Measurements from ENCODE around the gene TEDC1. TPM values are rescaled to one million over a fixed set of nuclear protein-coding genes. Genes with fewer than 3 reads are reported as not detected.

TEDC1 gene
- total RNA-seq, 1 experiment from 2014 or later = 26.2 TPM

DNA sequence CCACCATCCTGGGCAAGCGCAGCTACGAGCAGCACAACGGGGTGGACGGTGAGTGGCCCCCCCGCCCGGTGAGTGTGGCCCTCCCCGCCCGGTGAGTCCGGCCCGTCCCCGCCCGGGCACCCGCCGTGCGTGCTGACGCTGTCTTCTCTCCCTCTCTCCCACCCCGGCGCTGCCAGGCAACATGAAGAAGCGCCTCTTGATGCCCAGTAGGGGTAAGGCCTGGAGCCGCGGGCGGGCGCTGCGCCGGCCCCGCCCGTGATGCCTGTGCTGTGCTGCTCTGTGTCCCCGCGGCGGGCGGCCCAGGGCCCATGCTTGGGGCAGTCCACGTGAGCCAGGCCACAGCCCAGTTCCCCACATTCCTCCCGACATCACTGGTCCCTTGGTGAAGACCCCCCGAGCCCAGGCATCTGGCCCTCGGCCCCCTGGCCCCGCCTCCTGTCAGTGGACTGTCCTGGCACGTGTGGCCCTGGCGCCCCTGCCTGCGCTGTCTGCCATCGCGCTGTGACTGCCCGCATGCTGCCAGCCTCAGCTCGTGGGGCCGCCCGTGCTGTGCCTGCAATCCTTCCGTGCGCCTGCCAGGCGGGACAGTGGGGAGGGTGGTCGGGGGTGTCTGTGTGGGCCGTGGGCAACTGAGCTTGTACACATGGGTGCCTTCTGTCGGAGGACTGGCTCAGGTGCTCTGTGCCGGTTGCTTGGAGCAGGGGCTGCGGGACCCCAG lies 24.4 kb upstream of the TEDC1 start:
- H3K9me3 ChIP-seq (ENCODE audit: control insufficient read depth, low read depth, low read length) = no peaks in the 10 kb centered on the region
- no peaks in the 10 kb centered on the region for H4K20me1 ChIP-seq (ENCODE audit: control insufficient read depth, insufficient read depth, insufficient read length)
- no peak overlapping the region for H3K56ac ChIP-seq (ENCODE audit: insufficient read length, low read depth, low read length)
- Mint-ChIP-seq H3K36me3 (ENCODE audit: insufficient read depth in 1 of 3, low read depth in 3 of 3) (peaks cover 10 to 32% (median 28%) of the 10 kb centered on the region in 3 experiments; a peak in 6 of 7 replicates), H3K27ac (no peak overlapping the region), H3K4me3 (no peak overlapping the region), H3K9me3 (no peaks in the 10 kb centered on the region), H3K4me1 (peaks cover 2 to 10% of the 10 kb centered on the region in 2 experiments; a peak in 2 of 4 replicates), H3K27me3 (ENCODE audit: low read depth) (no peaks in the 10 kb centered on the region)
- no peak overlapping the region for H2BK120ac ChIP-seq (ENCODE audit: low read depth, low read length, poor library complexity, severe bottlenecking)
- no peak overlapping the region for H3K9ac ChIP-seq (ENCODE audit: extremely low read depth, insufficient read length, low read length)
- H3K23ac ChIP-seq (ENCODE audit: insufficient read length, low read depth, low read length) = no peak overlapping the region
- no peak overlapping the region; the same call in 1 of the 2 replicates for H3K14ac ChIP-seq (ENCODE audit: insufficient read depth, low read length)
- H4K5ac ChIP-seq (ENCODE audit: insufficient read length, low read depth, low read length) = no peak overlapping the region
- no peak overlapping the region for H3K27ac ChIP-seq (ENCODE audit: insufficient read length, low read depth, low read length)
- no peak for DNase-seq
- H3K4ac ChIP-seq (ENCODE audit: low read depth, low read length) = no peak overlapping the region
- no peaks in the 10 kb centered on the region for H3K79me2 ChIP-seq (ENCODE audit: insufficient read depth, low read length)
- H2BK5ac ChIP-seq (ENCODE audit: insufficient read length, low read length) = no peak overlapping the region
- no peak overlapping the region for H3K18ac ChIP-seq (ENCODE audit: insufficient read length, low read depth, low read length)
- H4K8ac ChIP-seq (replicated peaks; ENCODE audit: insufficient read length, low read depth, low read length) = no peak overlapping the region
- no CpG with 5 or more reads among the region's 53 CpGs for WGBS (ENCODE audit: extremely low coverage, insufficient read length, low lambda C conversion rate)
- H2AK5ac ChIP-seq (ENCODE audit: insufficient read length, low read length) = no peak overlapping the region
- no peak overlapping the region for H4K91ac ChIP-seq (ENCODE audit: insufficient read length, low read depth, low read length)
- no peaks in the 10 kb centered on the region for H3K79me1 ChIP-seq (ENCODE audit: insufficient read depth, low read depth, low read length, poor library complexity, severe bottlenecking)
- TF ChIP-seq, protein P1, sequence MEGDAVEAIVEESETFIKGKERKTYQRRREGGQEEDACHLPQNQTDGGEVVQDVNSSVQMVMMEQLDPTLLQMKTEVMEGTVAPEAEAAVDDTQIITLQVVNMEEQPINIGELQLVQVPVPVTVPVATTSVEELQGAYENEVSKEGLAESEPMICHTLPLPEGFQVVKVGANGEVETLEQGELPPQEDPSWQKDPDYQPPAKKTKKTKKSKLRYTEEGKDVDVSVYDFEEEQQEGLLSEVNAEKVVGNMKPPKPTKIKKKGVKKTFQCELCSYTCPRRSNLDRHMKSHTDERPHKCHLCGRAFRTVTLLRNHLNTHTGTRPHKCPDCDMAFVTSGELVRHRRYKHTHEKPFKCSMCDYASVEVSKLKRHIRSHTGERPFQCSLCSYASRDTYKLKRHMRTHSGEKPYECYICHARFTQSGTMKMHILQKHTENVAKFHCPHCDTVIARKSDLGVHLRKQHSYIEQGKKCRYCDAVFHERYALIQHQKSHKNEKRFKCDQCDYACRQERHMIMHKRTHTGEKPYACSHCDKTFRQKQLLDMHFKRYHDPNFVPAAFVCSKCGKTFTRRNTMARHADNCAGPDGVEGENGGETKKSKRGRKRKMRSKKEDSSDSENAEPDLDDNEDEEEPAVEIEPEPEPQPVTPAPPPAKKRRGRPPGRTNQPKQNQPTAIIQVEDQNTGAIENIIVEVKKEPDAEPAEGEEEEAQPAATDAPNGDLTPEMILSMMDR (conservative IDR thresholded peaks at IDR 0.05) = no peak
- no peak overlapping the region for H2BK20ac ChIP-seq (ENCODE audit: low read depth, low read length, poor library complexity, severe bottlenecking)
- H2BK12ac ChIP-seq (ENCODE audit: insufficient read length, low read depth, low read length) = no peak overlapping the region
- no peak overlapping the region for H3K4me2 ChIP-seq (ENCODE audit: insufficient read depth, insufficient read length, low read length)
- no peak overlapping the region for H2BK15ac ChIP-seq (ENCODE audit: low read depth, low read length)
- H3K4me1 ChIP-seq (ENCODE audit: insufficient read depth, low read length) = no peaks in the 10 kb centered on the region; the same call in 1 of the 2 replicates
- no peak overlapping the region for H3T11ph ChIP-seq (ENCODE audit: low read length)
- no peaks in the 10 kb centered on the region for H3K23me2 ChIP-seq (ENCODE audit: insufficient read length, low read depth, low read length, poor library complexity, severe bottlenecking)
- no peaks in the 10 kb centered on the region for H3K27me3 ChIP-seq (ENCODE audit: insufficient read depth, low read length)
- H2AFZ ChIP-seq (ENCODE audit: low read length) = no peak overlapping the region

Measured in H9 (cell line).